ENCODE measurements around the gene KCTD14. TPM values are rescaled to one million over a fixed set of nuclear protein-coding genes. Genes with fewer than 3 reads are reported as not detected.
"Not testable (repeated sequence)": the region's sequence is repeated elsewhere in the genome, so short reads cannot be mapped to it uniquely, and the experiment has no call there.

Gene KCTD14, protein sequence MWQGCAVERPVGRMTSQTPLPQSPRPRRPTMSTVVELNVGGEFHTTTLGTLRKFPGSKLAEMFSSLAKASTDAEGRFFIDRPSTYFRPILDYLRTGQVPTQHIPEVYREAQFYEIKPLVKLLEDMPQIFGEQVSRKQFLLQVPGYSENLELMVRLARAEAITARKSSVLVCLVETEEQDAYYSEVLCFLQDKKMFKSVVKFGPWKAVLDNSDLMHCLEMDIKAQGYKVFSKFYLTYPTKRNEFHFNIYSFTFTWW
- total RNA-seq: 0.78 TPM

DNA sequence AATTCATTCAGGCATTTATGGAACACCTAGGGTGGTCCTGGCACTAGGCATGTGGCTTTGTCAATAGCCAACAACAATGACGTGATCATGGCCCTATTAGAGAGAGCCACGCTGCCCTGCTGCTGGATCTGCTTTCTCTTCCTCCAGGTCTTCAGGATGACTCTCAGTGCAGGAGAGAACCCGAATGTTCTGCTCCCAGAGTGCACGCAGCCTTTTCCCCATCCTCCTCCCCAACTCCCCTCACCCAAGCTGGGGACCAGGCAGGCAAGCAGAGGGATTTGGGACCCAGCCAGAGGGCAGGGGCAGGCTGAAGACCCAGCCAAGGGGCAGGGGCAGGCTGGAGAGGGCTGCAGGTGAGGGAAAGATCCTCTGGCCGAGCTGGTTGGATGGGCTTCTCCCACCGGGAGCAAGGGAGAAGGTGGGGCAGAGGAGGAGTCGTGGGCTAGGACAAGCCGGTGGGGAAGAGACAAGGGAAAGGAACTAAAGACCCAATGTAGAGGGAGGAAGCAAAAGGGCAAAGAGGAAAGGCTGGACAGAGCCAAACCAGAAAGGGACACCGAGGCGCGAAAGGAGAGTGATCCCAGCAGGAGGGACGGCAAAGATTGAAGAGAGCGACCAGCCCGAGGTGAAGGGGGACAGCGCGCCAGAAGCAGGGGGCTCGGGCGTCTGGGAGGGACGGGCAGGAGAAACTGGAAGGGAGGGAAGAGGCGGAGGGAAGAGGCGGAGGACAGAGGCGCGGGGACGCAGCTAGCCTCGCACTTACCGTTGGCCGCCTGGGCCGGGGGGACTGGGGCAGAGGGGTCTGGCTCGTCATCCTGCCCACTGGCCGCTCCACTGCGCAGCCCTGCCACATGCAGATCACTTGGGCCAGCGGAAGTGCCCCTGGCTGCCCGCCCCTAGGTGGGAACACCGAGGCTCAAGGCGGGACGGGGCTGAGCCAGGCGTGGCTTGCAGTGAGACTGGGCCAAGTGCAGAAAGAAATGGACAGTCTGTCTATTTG, at the start of gene KCTD14:
TSS of gene KCTD14 (minus strand) at position 880 of the 1,000 bp plus-strand sequence. CDS start at position 853, 27 bp downstream.
- no peak for DNase-seq

DNA sequence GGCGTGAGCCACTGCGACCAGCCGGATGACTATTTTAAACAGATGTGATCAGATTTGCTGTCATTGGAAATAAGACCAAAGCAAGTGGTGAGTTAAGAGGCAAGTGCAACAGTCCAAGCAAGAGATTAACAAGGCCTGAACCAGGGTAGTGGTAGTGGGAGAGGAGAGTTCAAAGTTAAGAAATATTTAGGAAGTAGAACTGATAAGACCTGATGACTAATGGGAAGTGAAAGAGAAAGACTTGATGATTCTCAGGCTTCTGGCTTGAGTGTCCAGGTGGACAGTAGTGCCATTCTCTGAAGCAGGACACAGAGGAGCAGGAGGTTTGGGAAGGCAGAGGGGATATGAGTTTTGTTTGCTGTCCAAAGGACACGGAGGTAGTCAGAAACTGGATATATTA, 49.4 kb upstream of the KCTD14 start:
- DNase-seq: no peak

DNA sequence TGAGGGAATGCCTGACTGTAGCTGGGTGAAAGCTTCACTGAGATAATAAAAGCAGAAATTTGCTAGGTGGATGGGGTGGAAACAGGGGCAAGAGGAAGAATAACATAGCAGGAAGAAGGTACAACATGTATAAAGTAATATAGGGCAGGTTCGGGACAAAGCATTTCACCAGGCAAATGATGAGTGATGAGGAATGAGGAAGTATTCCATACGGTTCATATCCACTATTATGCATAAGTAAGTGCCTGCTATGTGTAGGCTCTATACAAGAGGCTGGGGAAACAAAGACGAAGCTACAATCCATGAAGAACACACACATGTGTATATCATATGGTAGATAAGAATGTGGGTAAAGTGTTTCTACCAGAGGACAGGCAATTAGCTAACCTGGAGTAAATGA, 48.6 kb upstream of the KCTD14 start:
- DNase-seq: no peak

DNA sequence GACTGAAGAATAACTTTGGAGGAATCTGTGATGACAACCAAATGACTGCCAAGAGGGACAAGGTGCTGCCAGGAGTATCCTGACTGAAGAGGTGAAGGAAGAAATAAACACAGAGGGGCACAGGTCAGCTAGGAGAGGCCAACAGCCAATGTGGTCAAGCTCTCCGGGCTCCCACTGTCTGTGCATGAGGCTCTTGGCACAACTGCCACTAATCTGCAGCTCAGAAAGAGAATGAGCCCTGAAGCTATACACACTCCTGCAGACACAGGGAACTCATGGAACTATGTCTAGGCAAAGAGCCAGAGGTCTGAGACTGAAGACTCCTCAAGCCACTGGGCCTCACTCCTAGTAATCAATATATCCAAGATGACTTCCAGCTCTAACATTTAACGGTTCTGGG, 47.5 kb upstream of the KCTD14 start:
- no peak for DNase-seq

DNA sequence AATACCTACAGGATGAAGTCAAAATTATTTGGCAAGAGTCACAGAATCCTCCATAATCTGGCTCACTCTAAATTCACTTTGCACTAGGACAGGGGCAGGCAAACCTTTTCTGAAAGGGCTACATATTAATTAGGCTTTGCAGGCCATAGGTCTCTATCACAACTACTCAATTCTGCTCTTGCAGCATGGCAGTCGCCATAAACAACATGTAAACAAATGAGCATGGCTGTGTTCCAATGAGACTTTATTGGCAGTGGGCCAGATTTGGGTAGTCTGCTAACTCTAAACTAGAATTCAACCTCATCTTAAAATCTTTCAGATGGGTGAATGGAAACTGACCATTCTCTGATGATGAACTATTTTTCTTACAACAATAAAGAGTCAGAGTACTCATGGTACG, 46.4 kb upstream of the KCTD14 start:
- no peak for DNase-seq

DNA sequence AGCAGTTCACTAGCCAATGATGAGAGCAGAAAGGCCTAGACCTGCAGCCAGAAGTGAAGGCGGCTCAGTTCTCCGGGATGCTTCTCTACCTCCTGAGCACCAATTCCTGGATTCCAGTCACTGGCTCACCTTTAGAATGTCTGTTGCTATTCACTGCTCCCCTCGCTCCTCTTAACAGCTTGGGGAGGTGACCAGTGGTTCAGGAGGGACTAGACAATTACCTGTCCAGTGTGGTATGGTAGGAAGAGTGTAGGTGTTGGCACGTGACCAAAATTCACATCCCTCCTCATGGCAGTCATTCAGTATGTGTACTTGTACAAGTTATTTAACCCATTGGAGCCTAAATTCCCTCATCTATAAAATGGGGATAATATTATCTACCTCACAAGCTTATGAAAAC, 44.6 kb upstream of the KCTD14 start:
- DNase-seq: no peak

DNA sequence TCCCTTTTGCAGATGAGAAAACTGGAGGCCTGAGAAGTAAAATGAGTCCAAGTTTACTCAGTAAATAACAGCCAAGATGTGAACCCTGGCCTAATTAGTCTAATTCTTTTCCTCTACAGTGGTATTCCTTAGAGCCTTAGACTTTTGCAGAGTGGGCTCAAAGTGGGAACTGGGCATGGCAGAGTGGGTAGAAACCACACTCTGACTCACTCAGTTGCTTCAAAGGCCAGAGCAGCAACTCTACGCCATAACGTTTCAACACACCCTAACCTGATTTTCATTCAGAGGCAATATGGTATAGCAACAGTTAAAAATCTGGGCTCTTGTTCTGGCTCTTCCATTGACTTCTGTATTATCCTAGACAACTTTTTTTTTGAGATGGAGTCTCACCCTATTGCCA, 43.4 kb upstream of the KCTD14 start:
- no peak for DNase-seq

DNA sequence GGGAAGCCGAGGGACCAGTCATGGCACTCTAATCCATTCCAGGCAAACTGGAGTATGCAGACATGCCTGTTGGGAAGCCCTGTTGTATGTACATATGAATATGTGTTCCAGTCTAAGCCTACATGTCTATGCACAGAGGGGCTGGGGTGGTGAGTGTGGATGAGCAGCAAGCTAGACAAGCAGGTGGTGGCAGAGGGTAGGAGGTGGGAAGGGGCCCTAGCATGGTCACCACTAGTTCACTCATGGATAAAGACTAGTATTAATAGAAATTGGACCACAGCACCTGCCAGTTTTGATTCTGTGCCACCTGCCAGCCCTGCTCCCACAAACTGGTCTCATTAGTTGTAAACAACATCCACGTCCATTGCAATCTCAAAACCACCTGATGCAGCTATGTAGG, 42.1 kb upstream of the KCTD14 start:
- no peak for DNase-seq

DNA sequence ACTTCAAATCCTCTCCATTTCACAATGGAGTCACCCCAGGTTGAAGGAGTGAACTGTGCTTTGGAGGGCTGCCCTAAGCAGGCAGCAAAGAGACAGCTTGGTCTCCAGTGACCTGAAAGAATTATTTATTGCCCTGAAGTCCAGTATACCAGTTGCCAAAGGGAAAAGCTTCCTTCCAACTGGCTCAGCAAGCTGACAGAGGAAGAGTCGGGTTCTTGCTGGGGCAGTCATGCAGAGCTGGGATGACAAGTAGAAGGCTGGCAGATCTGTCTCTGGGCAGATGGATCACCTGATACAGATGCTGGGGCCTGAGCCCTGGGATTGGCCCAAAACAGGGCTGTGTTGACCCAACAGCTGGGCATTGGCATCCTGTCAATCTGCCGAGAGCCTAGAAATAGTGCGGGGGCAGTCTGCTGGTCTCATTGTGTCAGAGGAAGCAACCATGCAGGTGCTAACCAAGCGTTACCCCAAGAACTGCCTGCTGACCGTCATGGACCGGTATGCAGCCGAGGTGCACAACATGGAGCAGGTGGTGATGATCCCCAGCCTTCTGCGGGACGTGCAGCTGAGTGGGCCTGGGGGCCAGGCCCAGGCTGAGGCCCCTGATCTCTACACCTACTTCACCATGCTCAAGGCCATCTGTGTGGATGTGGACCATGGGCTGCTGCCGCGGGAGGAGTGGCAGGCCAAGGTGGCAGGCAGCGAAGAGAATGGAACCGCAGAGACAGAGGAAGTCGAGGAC, 40.5 kb upstream of the KCTD14 start, which contains the start of gene THRSP:
TSS of gene THRSP (plus strand) at position 422 of the 742 bp plus-strand sequence. CDS start at position 443, 21 bp downstream.
- DNase-seq: no peak

DNA sequence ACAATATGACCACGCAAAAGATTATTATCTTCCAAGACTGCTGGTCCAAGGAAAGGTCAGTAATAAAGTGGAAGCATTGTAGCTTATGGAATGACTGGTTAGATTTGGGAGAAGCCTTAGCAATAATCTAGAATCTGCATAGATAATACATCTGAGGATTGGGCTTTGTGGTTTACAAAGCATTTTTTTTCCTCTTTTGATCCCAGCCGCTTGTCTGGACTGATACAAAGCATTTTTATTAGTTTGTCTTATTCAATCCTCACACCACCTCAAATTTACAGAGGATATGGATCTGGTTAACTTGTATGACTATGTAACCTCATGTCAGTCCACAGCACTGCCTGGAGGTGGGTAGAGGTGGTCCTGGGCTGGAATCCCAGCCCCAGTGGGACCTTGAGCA, 39.6 kb upstream of the KCTD14 start:
- no peak for DNase-seq

DNA sequence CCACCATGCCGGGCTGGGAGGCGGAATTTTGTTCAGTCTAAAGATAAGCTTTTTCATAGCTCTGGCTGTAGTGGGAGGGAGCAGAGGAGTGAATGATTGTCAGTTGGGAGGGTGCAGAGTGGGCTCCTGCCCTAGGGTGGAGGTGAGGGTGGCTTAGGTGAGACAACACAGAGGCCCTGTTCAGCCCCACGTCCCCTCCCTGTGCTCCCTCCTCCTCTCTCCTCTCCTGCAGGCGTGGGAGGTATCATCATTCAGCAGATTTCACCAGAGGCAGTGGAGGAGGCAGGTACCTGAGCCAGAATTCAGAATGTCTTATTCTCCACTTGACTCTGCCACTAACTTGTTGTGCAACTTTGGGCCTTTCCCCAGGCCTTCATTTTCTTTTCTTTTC, 38.8 kb upstream of the KCTD14 start:
- DNase-seq: peak; percentile 11

DNA sequence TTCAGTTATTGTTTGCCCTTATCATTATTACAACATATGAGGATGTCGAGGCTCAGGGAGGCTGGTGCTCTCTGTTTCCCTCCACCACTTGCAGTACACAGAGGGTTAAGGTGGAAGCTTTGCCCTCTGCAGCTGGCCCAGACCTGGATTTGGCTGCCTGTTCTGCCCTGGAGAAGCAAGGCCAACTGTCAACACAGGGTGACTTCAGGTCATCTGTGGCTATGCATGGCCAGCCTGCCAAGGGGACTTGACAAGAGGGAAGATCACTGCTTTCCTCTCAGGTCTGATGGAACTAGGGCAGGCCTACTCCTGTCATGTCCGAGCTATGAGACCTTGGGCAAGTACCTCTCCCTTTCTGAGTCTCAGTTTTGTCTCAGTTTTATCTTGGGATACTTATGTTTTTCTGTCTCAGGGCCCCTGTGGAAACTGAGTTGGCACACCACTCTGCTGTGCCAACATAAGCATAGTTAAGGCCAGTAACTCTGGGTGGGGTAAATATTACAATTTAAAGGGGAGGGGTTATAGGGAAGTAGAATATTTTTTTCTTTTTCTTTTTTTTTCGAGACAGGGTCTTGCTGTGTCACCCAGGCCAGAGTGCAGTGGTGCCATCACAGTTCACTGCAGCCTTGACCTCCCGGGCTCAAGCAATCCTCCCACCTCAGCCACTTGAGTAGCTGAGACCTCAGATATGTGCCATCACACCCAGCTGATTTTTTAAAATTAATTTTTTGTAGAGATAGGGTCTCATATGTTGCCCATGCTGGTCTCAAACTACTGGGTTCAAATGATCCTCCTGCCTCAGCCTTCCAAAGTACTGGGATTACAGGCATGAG, 38.2 kb upstream of the KCTD14 start:
- no peak for DNase-seq

DNA sequence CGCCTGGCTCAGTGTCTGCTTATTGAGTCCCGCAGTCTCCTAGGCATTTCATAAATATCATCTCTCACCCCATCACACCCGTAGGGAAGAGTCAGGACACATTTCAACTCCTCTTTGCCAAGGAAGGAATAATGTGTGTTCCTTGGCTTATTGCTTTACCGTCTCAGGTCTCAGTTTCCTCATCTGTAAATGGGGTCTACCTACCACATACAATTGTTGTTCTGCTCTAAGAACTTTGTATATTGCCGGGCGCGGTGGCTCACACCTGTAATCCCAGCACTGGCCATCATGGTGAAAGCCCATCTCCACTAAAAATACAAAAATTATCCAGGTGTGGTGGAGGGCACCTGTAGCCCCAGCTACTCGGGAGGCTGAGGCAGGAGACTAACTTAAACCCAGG, 37.5 kb upstream of the KCTD14 start:
- DNase-seq: no peak

DNA sequence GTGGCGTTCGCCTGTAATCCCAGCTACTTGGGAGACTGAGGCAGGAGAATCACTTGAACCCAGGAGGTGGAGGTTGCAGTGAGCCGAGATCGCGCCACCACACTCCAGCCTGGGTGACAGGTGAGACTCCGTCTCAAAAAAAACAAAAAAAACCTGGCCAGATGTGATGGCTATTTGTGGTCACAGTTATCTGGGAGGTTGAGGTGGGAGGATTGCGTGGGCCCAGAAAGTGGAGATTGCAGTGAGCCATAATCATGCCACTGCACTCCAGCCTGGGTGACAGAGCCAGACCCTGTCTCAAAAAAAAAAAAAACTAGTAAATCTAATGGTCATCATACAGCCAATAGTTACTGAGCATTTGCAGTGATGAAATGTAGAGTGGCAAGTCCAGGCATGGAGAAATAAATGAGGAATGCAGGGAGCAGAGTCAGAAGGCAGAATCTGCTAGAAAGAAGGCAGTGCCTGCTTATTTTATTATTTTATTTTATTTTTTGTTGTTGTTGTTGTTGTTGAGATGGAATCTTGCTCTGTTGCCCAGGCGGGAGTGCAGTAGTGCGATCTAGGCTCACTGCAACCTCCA, 36.8 kb upstream of the KCTD14 start:
- DNase-seq: not testable (repeated sequence)

DNA sequence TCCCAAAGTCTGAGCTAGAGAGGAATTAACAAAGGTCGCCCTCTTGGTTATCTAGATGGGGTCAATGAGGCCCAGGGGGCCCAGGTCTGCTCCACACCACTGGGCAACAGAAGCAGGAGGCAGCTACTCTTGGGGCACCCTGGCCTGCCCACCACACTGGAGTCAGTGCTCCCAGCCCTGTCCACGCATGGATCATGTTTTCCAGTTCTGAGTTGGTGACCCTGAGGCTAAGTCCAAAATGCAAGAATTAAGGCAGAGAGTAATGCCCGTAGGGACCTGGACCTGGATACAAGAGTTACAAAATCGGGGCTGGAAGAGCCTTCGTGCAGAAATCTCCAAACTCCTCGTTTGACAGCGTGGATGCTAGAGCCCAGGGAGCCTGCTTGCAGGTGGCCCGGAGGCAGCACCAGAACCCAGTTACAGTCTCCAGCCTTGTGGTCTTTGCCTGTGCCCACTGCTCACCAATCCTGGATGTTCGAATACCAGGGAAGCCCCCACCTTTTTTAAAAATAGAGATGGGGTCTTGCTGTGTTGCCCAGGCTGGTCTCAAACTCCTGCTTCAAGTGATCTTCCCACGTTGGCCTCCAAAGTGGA, 34.5 kb upstream of the KCTD14 start:
- DNase-seq: no peak

DNA sequence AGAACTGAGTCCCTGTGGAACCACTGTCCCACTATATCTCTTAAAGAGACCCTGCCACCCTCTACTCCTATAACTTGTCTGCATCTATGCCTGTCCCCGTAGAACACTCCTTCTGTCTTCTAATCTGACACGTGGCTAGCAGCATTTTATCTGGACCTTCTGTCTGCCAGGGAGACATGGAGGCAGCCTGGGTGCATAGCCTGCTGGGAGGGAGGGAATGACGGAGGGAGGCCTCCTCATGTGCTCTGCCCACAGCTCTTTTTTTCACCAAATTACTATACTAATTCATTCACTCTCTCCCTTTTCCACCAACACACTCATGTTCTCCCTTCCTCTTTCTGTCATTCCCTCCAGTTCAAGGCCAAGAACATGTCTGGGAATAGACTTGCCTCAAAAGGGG, 33.0 kb upstream of the KCTD14 start:
- no peak for DNase-seq

DNA sequence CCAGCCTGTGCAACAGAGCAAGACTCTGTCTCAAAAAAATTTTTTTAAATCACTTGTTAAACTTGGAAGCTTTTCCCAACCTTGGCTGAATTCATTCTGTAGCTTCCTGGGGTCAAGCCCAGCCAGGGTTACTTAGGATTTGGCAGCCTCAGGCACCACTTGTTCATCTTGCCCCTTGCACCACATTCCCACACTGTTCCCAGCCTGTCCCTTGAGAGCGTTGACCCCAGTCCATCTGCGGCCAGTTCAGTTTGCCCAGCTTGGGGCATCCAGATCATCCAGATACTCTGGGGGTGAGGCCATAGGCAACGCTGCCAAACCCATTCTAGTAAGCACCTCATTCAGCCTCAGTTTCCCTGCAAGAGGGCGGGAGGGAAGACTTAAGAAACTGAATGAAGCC, 31.9 kb upstream of the KCTD14 start:
- no peak for DNase-seq

DNA sequence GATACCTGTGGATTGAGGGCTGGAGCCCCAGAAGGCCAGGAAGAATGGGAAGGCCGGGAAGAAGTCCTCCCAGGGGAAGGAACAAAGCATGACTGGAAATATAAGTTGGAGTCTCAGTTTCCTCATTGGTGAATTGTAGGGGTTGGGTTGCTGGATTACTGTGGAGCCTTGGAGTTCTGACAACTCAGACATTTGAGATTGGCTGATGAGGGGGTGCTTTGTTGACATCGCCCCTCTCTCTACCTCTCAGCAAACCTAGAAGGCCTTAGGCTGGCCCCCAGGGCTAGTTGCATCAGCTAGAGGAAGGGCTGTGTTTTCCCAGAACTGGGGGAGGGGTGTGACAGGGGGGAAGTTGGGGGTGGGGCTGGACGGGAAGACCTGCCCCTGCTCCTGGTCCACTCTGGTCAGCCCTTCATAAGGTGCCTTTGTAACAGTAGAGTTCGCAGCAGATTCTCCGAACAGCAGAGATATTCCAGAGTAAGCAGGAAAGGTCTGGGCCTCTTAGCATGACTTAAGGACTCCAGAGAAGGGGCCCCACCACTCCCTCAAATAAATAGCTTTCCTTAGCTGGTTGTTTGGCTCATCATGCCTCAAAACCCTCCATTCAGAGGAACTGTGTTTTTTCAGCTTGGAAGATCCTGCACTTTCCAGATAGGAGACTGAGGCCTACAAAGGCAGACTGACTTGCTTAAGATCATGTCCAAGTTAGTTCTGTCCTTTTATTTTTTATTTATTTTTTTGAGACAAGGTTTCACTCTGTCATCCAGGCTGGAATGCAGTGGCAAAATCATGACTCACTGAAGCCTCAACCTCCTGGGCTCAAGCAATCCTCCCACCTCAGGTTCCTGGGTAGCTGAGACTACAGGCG, 28.1 kb upstream of the KCTD14 start:
- DNase-seq: no peak

DNA sequence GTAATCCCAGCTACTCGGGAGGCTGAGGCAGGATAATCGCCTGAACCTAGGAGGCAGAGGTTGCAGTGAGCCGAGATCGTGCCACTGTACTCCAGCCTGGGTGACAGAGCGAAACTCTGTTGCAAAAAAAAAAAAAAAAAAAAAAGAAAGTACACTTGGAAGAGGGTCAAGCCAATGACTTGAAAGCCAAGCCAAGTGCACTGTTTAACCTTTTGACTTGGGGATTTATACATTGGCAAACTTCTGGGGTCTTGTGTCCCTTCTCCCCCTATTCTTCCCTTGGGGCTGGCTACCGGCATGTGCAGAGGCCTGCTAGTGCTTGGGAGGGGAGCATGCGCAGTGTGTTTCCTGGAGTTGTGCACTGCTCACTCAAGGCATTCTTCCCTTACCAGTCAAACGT, 26.3 kb upstream of the KCTD14 start:
- no peak for DNase-seq

DNA sequence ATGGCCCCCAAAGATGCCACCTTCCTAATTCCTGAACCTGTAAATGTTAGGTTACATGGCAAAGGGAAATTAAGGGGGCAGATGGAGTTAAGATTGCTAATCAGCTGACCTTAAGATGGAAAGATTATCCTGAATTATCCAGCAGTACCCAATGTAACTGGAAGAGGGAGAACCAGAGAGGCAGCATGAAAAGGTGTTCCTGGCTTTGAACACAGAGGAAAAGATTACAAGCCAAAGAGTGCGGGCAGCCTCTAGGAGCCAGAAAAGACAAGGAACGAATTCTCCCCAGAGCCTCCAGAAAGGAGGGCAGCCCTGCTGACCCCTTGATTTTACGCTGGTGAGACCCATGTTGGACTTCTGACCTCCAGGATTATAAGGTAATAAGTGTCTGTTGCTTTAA, 25.5 kb upstream of the KCTD14 start:
- no peak for DNase-seq

All from occipital lobe (tissue), 2 donors.